Cardiac muscle cell (in vitro differentiated cells and primary cell): ENCODE results near the gene TRIM27. TPM values are rescaled to one million over a fixed set of nuclear protein-coding genes. Genes with fewer than 3 reads are reported as not detected.

ENCODE experiments used
- DNase-seq, 2 donors: peaks; one replicate each; pipeline versions ENCODE4 v3.0.0 to v3.0.0-alpha.2; 2010 to 2017; ENCODE audit warnings: low read depth in 1 of 2, low spot score in 1 of 2
- H3K27ac ChIP-seq: fragments of 200-600 bp; sonication (generic); 2 replicates; pipeline ENCODE4 v1.5.1; 2016
- H3K27me3 ChIP-seq: fragments of 200-600 bp; sonication (generic); 2 replicates; pipeline ENCODE4 v1.6.0; 2016; ENCODE audit warnings: control low read depth
- H3K36me3 ChIP-seq: fragments of 200-600 bp; sonication (generic); 2 replicates; pipeline ENCODE4 v1.5.1; 2016; ENCODE audit warnings: control low read depth
- H3K4me1 ChIP-seq: fragments of 200-600 bp; sonication (generic); 2 replicates; pipeline ENCODE4 v1.8.1; 2017; ENCODE audit warnings: low read depth, mild to moderate bottlenecking, mixed run types
- H3K4me3 ChIP-seq: fragments of 200-600 bp; sonication (generic); 2 replicates; pipeline ENCODE4 v1.5.1; 2016; ENCODE audit warnings: mild to moderate bottlenecking
- H3K9me3 ChIP-seq: fragments of 200-600 bp; sonication (generic); 2 replicates; pipeline ENCODE4 v1.5.1; 2017; ENCODE audit warnings: low read depth, mild to moderate bottlenecking, control low read depth
- CTCF ChIP-seq: IDR thresholded peaks from 2 replicates; pipeline ENCODE4 v1.5.1; 2012; ENCODE audit warnings: low read depth, mild to moderate bottlenecking, low read length
- polyA plus RNA-seq: library from polyadenylated mRNA; unstranded; fragments of >200 nt; fragmentation: Nextera tagmentation; extraction: Ambion mirVana; gene quantifications from 2 replicates; pipeline ENCODE4 v1.2.1, GENCODE V29; 2016
- total RNA-seq: library from RNA; depleted of rRNA; stranded (reverse); fragments of >200 nt; gene quantifications from 2 replicates; pipeline ENCODE4 v1.2.3, GENCODE V29; 2016

Gene TRIM27
- total and polyA plus RNA-seq, 2 experiments from 2014 or later: 79.2 to 105 TPM

DNA sequence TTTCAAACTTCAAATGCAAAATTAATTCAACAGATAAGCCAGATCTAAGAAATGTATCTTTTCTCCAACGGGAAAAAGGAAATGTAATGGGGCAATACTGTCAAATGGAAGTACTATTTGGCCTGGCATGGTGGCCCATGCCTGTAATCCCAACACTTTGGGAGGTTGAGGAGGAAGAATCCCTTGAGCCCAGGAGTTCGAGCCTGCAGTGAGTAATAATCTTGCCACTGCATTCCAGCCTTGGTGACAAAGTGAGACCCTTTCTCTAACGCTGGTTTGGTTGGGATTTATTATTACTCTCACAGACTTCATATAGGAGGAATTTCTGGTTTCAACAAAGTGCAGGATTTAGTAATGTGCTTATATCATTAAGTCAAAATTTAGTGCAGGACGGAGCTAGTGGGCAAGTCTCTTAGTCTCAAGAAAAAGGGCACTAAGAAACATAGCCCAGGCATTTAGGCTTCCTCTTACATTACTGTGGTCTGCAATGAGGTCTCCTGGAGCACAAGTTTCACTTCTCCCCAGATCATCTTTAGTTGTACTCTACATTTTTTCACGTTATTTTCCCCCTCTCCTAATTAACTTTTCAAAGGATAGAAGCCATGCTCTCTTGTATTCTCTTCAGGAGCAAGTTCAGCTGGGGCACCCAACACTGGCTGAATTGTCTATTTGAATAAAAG is 23.1 kb downstream of the TRIM27 start:
- Histone ChIP-seq H3K27me3 (no peaks in the 10 kb centered on the region), H3K36me3 (peaks cover 45% of the 10 kb centered on the region), H3K4me1 (no peaks in the 10 kb centered on the region), H3K27ac (peak overlapping the region; percentile 51), H3K9me3 (no peaks in the 10 kb centered on the region), H3K4me3 (no peak overlapping the region)
- TF ChIP-seq CTCF: no peak
- DNase-seq: no peak

GRCh38 chr6:28898710-28898965 is 25.1 kb downstream of the TRIM27 start:
- Histone ChIP-seq H3K4me3 (no peak overlapping the region), H3K27ac (no peak overlapping the region), H3K27me3 (no peaks in the 10 kb centered on the region), H3K9me3 (no peaks in the 10 kb centered on the region), H3K4me1 (no peaks in the 10 kb centered on the region), H3K36me3 (peaks cover 25% of the 10 kb centered on the region)
- no peak for TF ChIP-seq CTCF
- DNase-seq: no peak

DNA sequence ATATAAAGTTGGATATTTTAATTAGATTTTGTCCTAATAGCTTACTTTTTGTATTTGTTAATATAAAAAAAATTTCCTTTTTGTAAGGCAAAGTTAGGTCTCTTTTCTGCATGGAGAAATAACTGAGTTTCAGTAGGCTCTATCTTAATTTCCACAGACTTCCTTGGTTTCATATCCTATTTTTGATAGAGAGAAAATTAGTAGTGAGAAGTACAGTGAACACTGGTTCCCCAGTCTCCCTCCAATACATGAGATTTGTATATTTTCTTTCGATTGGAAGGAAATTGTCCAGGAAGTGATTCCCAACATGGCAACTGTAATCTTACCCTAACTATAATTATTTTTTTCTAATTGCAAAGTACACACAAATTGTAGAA is 26.4 kb downstream of the TRIM27 start:
- no peak for TF ChIP-seq CTCF
- no peaks in the 10 kb centered on the region for H3K4me1 ChIP-seq
- no peaks in the 10 kb centered on the region for H3K9me3 ChIP-seq
- no peaks in the 10 kb centered on the region for H3K27me3 ChIP-seq
- H3K4me3 ChIP-seq: peak overlapping the region; percentile 67
- peaks cover 16% of the 10 kb centered on the region for H3K36me3 ChIP-seq
- peak overlapping the region; percentile 91 for H3K27ac ChIP-seq
- peak in 1 of 2 donors; percentile 7 for DNase-seq

DNA sequence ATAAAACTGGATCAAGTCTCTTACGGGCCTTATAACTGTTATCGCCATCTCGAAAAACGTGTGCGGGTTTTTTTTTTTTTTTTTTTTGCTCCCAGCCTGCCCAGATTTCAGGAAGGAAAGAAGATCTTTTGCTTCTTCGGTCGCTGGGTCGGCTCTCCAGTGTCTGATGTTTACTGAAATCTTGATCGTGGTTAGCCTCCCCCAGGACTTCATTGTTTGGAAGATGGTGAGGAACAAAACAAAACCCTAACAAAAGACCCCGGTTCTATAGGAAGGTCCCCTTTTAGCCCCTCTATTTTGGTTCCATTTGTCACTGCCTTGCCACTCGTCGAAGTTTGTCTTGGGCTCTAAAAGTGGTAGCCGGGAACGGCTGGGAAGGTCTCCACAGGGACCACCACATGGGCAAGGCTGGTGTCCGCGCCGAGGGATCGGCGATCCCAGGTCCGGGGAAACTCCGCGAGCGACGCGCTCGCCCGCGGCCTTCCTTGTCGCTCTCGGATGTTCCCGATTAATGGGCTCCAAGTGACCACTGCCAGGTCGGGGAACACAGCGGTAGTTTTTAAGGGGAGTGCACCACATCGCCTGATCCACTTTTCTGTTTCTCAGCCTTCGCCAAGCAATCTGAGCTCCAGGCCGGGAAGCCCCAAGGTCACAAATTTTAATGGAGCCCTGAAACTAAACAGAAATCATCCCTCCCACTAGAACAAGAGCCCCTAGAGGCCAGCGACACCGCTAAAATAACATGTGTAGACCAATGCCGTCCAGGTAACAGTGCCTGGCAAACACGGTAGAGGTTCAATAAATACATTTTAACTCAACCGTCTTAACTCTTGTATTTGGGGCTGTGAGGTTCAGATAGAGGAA is 27.0 kb downstream of the TRIM27 start:
- Histone ChIP-seq H3K9me3 (no peaks in the 10 kb centered on the region), H3K4me1 (no peaks in the 10 kb centered on the region), H3K4me3 (peak overlapping the region; percentile 67), H3K36me3 (peaks cover 16% of the 10 kb centered on the region), H3K27me3 (no peaks in the 10 kb centered on the region), H3K27ac (peak overlapping the region; percentile 91)
- DNase-seq: peak; percentile 68 to 74
- TF ChIP-seq CTCF: no peak

DNA sequence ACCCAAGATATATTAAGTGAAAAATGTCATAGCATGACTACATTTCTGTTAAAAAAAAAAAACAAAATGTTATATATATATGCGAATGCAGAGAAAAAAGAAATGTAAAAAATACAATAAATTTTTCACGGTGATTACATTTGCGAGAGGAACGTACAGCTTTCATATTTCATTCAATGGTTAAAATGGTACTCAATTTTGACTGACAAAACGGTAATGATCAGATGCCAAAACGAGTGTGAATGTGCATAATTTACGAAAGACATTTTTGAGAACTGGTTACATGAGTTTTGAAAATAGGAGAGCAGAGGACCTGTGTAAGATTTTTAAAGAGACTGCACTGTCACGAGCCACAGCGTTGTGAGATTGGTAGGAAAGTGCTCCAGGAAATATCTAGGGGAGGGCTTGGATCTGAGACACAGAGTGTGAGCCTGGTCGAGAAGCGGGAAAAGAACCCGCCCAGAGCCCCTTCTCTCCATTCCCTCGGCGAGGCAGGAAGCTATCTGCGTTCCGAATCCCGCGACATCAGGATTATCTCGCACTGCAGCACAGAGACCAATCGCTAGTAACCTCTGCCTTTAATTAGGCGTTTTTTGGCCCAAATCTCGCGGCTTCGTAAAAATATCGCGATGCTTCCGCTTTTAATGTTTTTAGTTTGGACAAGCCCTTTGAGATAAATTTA is 28.5 kb downstream of the TRIM27 start:
- Histone ChIP-seq H3K9me3 (no peaks in the 10 kb centered on the region), H3K4me1 (no peaks in the 10 kb centered on the region), H3K27ac (peak overlapping the region; percentile 91), H3K27me3 (no peaks in the 10 kb centered on the region), H3K36me3 (peaks cover 1% of the 10 kb centered on the region), H3K4me3 (peak overlapping the region; percentile 67)
- DNase-seq: peak; percentile 97
- no peak for TF ChIP-seq CTCF
